Stimulated activated CD8-positive, alpha-beta memory T cell treated with anti-CD3 and anti-CD28 coated beads, Interleukin-15, amount 100 ng/mL, for 24 hours (primary cell): ENCODE measurements around the gene XXYLT1.

Experiments
- DNase-seq: peaks from one replicate; pipeline ENCODE4 v3.0.0-alpha.2; 2020; ENCODE audit warnings: low read depth

The XXYLT1 gene

GRCh38 chr3:195025884-195026200 lies 245.1 kb downstream of the XXYLT1 start:
- DNase-seq = no peak

DNA sequence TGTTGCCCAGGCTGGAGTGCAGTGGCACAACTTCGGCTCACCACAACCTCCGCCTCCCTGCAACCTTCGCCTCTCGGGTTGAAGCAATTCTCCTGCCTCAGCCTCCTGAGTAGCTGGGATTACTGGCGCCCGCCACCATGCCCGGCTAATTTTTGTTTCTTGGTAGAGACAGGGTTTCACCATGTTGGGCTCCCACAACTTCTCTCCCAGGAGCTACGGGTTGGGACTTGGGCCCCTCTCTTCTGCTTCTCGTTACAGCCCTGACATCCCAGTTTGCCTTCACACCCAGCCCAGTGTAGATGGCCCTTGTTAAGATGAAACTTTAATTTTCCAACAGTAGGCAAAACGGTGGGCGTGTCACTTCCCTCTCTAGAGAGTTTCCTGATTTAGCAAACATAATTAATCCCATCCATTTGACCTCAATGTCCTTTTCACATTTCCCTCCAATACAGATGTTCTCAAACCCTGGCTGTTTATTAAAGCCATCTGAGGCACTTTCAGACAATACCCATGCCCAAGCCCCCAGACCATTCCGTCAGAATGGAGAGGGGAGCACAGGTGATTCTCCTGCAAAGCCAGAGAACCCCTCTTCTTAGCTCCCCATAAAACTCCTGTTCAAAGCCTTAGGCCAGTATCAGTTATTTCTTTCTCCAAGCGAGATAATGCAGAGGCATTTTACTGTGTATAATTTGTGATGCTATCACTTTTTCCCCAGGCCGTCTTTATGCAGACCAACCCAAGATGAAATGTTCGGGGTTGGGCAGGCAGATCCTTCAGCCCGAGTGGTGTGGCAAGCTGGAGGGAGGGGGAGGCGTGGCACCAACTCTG lies 245.7 kb downstream of the XXYLT1 start:
- no peak for DNase-seq

- no peak for DNase-seq
Observed at GRCh38 chr3:195023989-195024388, 247.0 kb downstream of the XXYLT1 start.

GRCh38 chr3:195023576-195023975 lies 247.4 kb downstream of the XXYLT1 start:
- no peak for DNase-seq

DNA sequence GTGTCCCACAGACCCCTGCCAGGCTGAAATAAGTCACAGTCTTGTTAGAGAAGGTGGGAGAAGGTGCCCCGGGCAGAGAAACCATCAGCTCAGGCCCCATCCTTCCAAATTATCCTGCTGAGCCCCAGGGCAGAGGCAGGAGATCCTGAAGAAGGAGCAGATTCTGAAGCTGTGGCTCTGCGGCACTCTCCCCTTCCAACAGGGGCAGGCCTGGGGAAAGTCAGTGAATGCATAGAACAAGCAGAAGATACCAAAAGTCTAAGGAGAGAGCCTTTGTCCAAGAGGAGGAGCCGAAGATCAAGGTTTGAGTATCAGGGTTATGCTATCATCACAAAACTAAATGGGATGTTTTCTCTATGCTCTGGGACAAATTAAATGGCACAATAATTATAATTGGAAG lies 249.3 kb downstream of the XXYLT1 start:
- DNase-seq = no peak

DNA sequence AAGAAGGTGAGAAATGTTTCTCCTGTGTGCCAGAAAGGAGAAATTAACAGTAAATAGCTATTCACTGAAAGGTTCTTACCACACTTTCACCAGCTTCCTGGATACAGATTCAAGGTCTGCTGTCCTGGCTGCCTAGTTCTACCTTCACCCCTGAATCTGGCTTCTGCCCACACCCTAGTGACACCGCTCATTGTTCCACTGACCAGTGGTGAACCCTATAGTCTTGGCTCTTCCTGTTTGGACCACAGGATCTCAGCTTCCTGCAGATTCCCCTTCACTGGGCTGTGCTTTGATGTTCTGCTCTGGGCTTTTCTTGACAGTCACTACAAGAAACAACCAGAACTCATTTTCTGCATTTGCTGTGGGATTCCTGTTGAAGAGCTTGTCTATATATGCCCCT lies 250.0 kb downstream of the XXYLT1 start:
- DNase-seq = no peak

DNA sequence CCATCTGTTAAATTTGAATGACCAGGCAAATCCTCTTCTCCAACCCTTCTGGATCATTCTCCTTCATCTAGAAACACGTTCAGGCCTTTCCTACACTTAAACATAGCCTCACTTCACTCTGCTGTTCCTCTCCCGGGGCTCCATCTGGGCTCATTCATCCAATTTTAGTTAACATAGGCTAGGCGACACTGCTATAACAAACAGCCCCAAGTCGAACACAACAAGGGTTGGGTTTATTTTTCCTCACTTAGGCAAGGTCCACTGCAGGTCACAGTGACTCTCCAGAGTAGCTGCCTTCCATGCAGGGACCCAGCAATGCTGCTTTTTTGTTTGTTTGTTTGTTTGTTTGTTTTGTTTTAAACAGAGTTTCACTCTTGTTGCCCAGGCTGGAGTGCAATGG lies 250.8 kb downstream of the XXYLT1 start:
- DNase-seq = no peak

- DNase-seq = no peak
Observed at GRCh38 chr3:195019335-195019734, 251.6 kb downstream of the XXYLT1 start.
